Endothelial cell (in vitro differentiated cells): Measurements from ENCODE around the gene SMARCA2. TPM values are rescaled to one million over a fixed set of nuclear protein-coding genes. Genes with fewer than 3 reads are reported as not detected.

ENCODE experiments used
- DNase-seq: peaks from one replicate; pipeline ENCODE4 v3.0.0; 2021; ENCODE audit warnings: low spot score
- H3K27ac Mint-ChIP-seq: one replicate; pipeline ENCODE4 v1.8.0; 2021; ENCODE audit warnings: mixed read lengths, inconsistent platforms; ENCODE audit not compliant: unreplicated experiment
- H3K27me3 Mint-ChIP-seq: one replicate; pipeline ENCODE4 v1.8.0; 2021; ENCODE audit warnings: mild to moderate bottlenecking, moderate library complexity, mixed read lengths, inconsistent platforms; ENCODE audit not compliant: unreplicated experiment
- H3K36me3 Mint-ChIP-seq: one replicate; pipeline ENCODE4 v1.8.0; 2021; ENCODE audit warnings: mild to moderate bottlenecking, low read depth, mixed read lengths, inconsistent platforms; ENCODE audit not compliant: unreplicated experiment
- H3K4me1 Mint-ChIP-seq: one replicate; pipeline ENCODE4 v1.8.0; 2021; ENCODE audit warnings: mild to moderate bottlenecking, mixed read lengths, inconsistent platforms; ENCODE audit not compliant: unreplicated experiment
- H3K4me3 Mint-ChIP-seq: one replicate; pipeline ENCODE4 v1.8.0; 2021; ENCODE audit warnings: mild to moderate bottlenecking, mixed read lengths, inconsistent platforms; ENCODE audit not compliant: unreplicated experiment
- H3K9me3 Mint-ChIP-seq: one replicate; pipeline ENCODE4 v1.8.0; 2021; ENCODE audit warnings: mixed read lengths, inconsistent platforms; ENCODE audit not compliant: unreplicated experiment
- total RNA-seq: library from RNA; stranded (reverse); fragmentation: NEBNext Ultra II Directional; extraction: Animal tissue kit (Norgen Biotek cat#: 25700); gene quantifications from one replicate; pipeline ENCODE4 v1.2.1, GENCODE V29; 2021; ENCODE audit not compliant: unreplicated experiment
- TF ChIP-seq, protein P1 (sequence below): fragments of 200-600 bp; sonication (generic); IDR thresholded peaks from one replicate; pipeline ENCODE4 v1.5.0; 2021; ENCODE audit warnings: antibody characterized with exemption; ENCODE audit not compliant: unreplicated experiment

The SMARCA2 gene
- total RNA-seq, 1 donor from 2014 or later: 43.7 TPM

DNA sequence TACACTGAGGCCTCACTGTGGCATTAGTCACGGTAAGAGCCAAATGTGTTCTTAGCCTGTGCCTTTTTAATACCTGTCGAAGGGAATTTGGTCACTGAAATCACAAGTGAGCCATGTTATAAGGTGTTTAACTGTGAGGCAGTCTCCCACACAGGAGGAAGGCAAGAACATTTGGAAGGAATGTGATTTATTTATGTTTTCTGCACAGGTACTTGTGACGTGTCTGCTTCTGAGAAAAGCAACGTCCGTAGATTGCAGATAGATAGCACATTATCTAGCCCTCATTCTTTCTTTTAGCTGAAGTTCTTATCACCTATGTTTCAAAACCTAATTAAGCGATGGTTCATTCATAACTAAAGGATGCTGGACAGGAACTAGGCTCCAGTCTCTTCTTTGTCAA, 19.0 kb upstream of the SMARCA2 start:
- DNase-seq: no peak
- H3K27me3 Mint-ChIP-seq: no peaks in the 10 kb centered on the region
- H3K9me3 Mint-ChIP-seq: no peaks in the 10 kb centered on the region
- TF ChIP-seq, protein P1, sequence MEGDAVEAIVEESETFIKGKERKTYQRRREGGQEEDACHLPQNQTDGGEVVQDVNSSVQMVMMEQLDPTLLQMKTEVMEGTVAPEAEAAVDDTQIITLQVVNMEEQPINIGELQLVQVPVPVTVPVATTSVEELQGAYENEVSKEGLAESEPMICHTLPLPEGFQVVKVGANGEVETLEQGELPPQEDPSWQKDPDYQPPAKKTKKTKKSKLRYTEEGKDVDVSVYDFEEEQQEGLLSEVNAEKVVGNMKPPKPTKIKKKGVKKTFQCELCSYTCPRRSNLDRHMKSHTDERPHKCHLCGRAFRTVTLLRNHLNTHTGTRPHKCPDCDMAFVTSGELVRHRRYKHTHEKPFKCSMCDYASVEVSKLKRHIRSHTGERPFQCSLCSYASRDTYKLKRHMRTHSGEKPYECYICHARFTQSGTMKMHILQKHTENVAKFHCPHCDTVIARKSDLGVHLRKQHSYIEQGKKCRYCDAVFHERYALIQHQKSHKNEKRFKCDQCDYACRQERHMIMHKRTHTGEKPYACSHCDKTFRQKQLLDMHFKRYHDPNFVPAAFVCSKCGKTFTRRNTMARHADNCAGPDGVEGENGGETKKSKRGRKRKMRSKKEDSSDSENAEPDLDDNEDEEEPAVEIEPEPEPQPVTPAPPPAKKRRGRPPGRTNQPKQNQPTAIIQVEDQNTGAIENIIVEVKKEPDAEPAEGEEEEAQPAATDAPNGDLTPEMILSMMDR: no peak
- H3K27ac Mint-ChIP-seq: no peak overlapping the region
- H3K4me3 Mint-ChIP-seq: no peak overlapping the region
- H3K4me1 Mint-ChIP-seq: no peaks in the 10 kb centered on the region
- H3K36me3 Mint-ChIP-seq: no peaks in the 10 kb centered on the region

DNA sequence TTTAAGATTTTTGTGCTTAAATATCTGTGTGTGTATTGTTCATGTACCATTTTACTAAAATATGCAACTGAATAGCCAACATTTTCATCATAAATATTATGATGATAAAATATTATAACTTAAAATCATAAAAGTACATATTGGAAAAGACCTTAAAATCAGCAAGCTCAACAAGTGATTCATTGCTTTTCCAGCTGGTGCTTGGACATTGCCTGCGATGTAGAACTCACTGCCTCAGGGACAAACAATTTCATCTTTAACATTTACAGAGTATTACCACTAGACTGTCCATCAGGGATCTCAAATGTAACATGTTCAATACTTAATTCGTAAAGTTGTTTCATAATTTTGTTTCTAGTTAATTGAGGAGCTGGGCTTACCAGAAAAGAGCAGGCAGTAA, 17.5 kb upstream of the SMARCA2 start:
- Mint-ChIP-seq H3K27ac (no peak overlapping the region), H3K36me3 (no peaks in the 10 kb centered on the region), H3K4me3 (no peak overlapping the region), H3K9me3 (no peaks in the 10 kb centered on the region), H3K27me3 (no peaks in the 10 kb centered on the region), H3K4me1 (no peaks in the 10 kb centered on the region)
- DNase-seq: no peak
- TF ChIP-seq, protein P1: no peak

GRCh38 chr9:1998111-1998510, 17.0 kb upstream of the SMARCA2 start:
- Mint-ChIP-seq H3K27ac (no peak overlapping the region), H3K4me3 (no peak overlapping the region), H3K4me1 (no peaks in the 10 kb centered on the region), H3K27me3 (no peaks in the 10 kb centered on the region), H3K9me3 (no peaks in the 10 kb centered on the region), H3K36me3 (no peaks in the 10 kb centered on the region)
- TF ChIP-seq, protein P1: no peak
- no peak for DNase-seq

DNA sequence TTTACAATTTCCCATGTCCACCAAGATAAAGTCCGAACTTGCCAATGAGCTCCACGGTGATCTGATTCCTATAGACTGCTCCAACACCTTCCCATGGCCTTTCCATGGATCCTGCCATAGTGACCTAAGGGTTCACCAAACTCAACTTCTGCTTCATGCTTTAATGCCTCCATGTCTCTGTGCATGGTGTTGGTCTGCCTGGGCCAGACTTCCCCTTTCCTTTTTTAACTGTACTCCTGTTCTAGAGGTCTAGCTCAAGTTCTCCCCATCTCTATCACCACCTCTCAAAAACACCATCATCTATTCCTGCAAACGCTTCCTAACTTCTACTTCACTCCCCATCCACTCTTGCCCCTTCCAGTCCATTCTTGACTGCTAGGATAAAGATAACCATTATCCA, 14.8 kb upstream of the SMARCA2 start:
- Mint-ChIP-seq H3K27me3 (no peaks in the 10 kb centered on the region), H3K9me3 (no peaks in the 10 kb centered on the region), H3K4me3 (no peak overlapping the region), H3K27ac (no peak overlapping the region), H3K4me1 (peaks cover 6% of the 10 kb centered on the region), H3K36me3 (no peaks in the 10 kb centered on the region)
- DNase-seq: no peak
- TF ChIP-seq, protein P1: no peak

- peaks cover 6% of the 10 kb centered on the region for H3K4me1 Mint-ChIP-seq
- no peak overlapping the region for H3K27ac Mint-ChIP-seq
- H3K27me3 Mint-ChIP-seq: no peaks in the 10 kb centered on the region
- H3K36me3 Mint-ChIP-seq: no peaks in the 10 kb centered on the region
- no peaks in the 10 kb centered on the region for H3K9me3 Mint-ChIP-seq
- H3K4me3 Mint-ChIP-seq: no peak overlapping the region
- no peak for DNase-seq
- TF ChIP-seq, protein P1: no peak
Measured at GRCh38 chr9:2008372-2008771, 6.8 kb upstream of the SMARCA2 start.
